ENCODE results near the gene TPH1.

Gene TPH1

GRCh38 chr11:18065572-18065971 is 19.5 kb upstream of the TPH1 start:
- H3K9me3 ChIP-seq (ENCODE audit: control insufficient read depth, insufficient read depth, low read length): no peaks in the 10 kb centered on the region
- no peak overlapping the region for H3K9ac ChIP-seq (ENCODE audit: low read depth, low read length)
- H3K27me3 ChIP-seq (ENCODE audit: control insufficient read depth, insufficient read depth, low read length): no peaks in the 10 kb centered on the region
- H3K36me3 ChIP-seq (ENCODE audit: control insufficient read depth, insufficient read depth, low read length): no peaks in the 10 kb centered on the region
- H3K4me3 ChIP-seq (ENCODE audit: low read depth, low read length): no peak overlapping the region
- no peaks in the 10 kb centered on the region for H3K4me1 ChIP-seq (ENCODE audit: control insufficient read depth, insufficient read depth, low read length)

GRCh38 chr11:18064450-18065054 is 18.5 kb upstream of the TPH1 start:
- Histone ChIP-seq H3K36me3 (ENCODE audit: control insufficient read depth, insufficient read depth, low read length) (no peaks in the 10 kb centered on the region), H3K9me3 (ENCODE audit: control insufficient read depth, insufficient read depth, low read length) (no peaks in the 10 kb centered on the region), H3K4me3 (ENCODE audit: low read depth, low read length) (no peak overlapping the region), H3K4me1 (ENCODE audit: control insufficient read depth, insufficient read depth, low read length) (no peaks in the 10 kb centered on the region), H3K27me3 (ENCODE audit: control insufficient read depth, insufficient read depth, low read length) (no peaks in the 10 kb centered on the region), H3K9ac (ENCODE audit: low read depth, low read length) (no peak overlapping the region)

- Histone ChIP-seq H3K36me3 (ENCODE audit: control insufficient read depth, insufficient read depth, low read length) (no peaks in the 10 kb centered on the region), H3K9me3 (ENCODE audit: control insufficient read depth, insufficient read depth, low read length) (no peaks in the 10 kb centered on the region), H3K4me1 (ENCODE audit: control insufficient read depth, insufficient read depth, low read length) (no peaks in the 10 kb centered on the region), H3K9ac (ENCODE audit: low read depth, low read length) (no peak overlapping the region), H3K27me3 (ENCODE audit: control insufficient read depth, insufficient read depth, low read length) (no peaks in the 10 kb centered on the region), H3K4me3 (ENCODE audit: low read depth, low read length) (no peak overlapping the region)
Measured at GRCh38 chr11:18063862-18064434, 17.9 kb upstream of the TPH1 start.

- H3K4me3 ChIP-seq (ENCODE audit: low read depth, low read length): no peak overlapping the region
- H3K9me3 ChIP-seq (ENCODE audit: control insufficient read depth, insufficient read depth, low read length): no peaks in the 10 kb centered on the region
- H3K27me3 ChIP-seq (ENCODE audit: control insufficient read depth, insufficient read depth, low read length): no peaks in the 10 kb centered on the region
- H3K36me3 ChIP-seq (ENCODE audit: control insufficient read depth, insufficient read depth, low read length): no peaks in the 10 kb centered on the region
- no peaks in the 10 kb centered on the region for H3K4me1 ChIP-seq (ENCODE audit: control insufficient read depth, insufficient read depth, low read length)
- H3K9ac ChIP-seq (ENCODE audit: low read depth, low read length): no peak overlapping the region
Measured at GRCh38 chr11:18063125-18063524, 17.1 kb upstream of the TPH1 start.

GRCh38 chr11:18061351-18061750 is 15.3 kb upstream of the TPH1 start:
- no peak overlapping the region for H3K9ac ChIP-seq (ENCODE audit: low read depth, low read length)
- H3K27me3 ChIP-seq (ENCODE audit: control insufficient read depth, insufficient read depth, low read length): no peaks in the 10 kb centered on the region
- H3K4me1 ChIP-seq (ENCODE audit: control insufficient read depth, insufficient read depth, low read length): no peaks in the 10 kb centered on the region
- no peak overlapping the region for H3K4me3 ChIP-seq (ENCODE audit: low read depth, low read length)
- H3K36me3 ChIP-seq (ENCODE audit: control insufficient read depth, insufficient read depth, low read length): no peaks in the 10 kb centered on the region
- H3K9me3 ChIP-seq (ENCODE audit: control insufficient read depth, insufficient read depth, low read length): no peaks in the 10 kb centered on the region

GRCh38 chr11:18056561-18057181 is 10.6 kb upstream of the TPH1 start:
- H3K9me3 ChIP-seq (ENCODE audit: control insufficient read depth, insufficient read depth, low read length): no peaks in the 10 kb centered on the region
- no peak overlapping the region for H3K9ac ChIP-seq (ENCODE audit: low read depth, low read length)
- no peak overlapping the region for H3K4me3 ChIP-seq (ENCODE audit: low read depth, low read length)
- no peaks in the 10 kb centered on the region for H3K36me3 ChIP-seq (ENCODE audit: control insufficient read depth, insufficient read depth, low read length)
- no peaks in the 10 kb centered on the region for H3K27me3 ChIP-seq (ENCODE audit: control insufficient read depth, insufficient read depth, low read length)
- H3K4me1 ChIP-seq (ENCODE audit: control insufficient read depth, insufficient read depth, low read length): no peaks in the 10 kb centered on the region

- Histone ChIP-seq H3K9me3 (ENCODE audit: control insufficient read depth, insufficient read depth, low read length) (no peaks in the 10 kb centered on the region), H3K36me3 (ENCODE audit: control insufficient read depth, insufficient read depth, low read length) (no peaks in the 10 kb centered on the region), H3K27me3 (ENCODE audit: control insufficient read depth, insufficient read depth, low read length) (no peaks in the 10 kb centered on the region), H3K4me3 (ENCODE audit: low read depth, low read length) (no peak overlapping the region), H3K4me1 (ENCODE audit: control insufficient read depth, insufficient read depth, low read length) (no peaks in the 10 kb centered on the region), H3K9ac (ENCODE audit: low read depth, low read length) (no peak overlapping the region)
Measured at GRCh38 chr11:18054511-18055103, 8.5 kb upstream of the TPH1 start.

GRCh38 chr11:18050848-18051247 is 4.8 kb upstream of the TPH1 start:
- Histone ChIP-seq H3K27me3 (ENCODE audit: control insufficient read depth, insufficient read depth, low read length) (peaks cover 24% of the 10 kb centered on the region), H3K9ac (ENCODE audit: low read depth, low read length) (no peak overlapping the region), H3K36me3 (ENCODE audit: control insufficient read depth, insufficient read depth, low read length) (no peaks in the 10 kb centered on the region), H3K9me3 (ENCODE audit: control insufficient read depth, insufficient read depth, low read length) (no peaks in the 10 kb centered on the region), H3K4me1 (ENCODE audit: control insufficient read depth, insufficient read depth, low read length) (no peaks in the 10 kb centered on the region), H3K4me3 (ENCODE audit: low read depth, low read length) (no peak overlapping the region)

GRCh38 chr11:18036456-18036855 is 9.6 kb downstream of the TPH1 start:
- Histone ChIP-seq H3K36me3 (ENCODE audit: control insufficient read depth, insufficient read depth, low read length) (no peaks in the 10 kb centered on the region), H3K27me3 (ENCODE audit: control insufficient read depth, insufficient read depth, low read length) (no peaks in the 10 kb centered on the region)

GRCh38 chr11:18027475-18027874 is 18.6 kb downstream of the TPH1 start:
- H3K9me3 ChIP-seq (ENCODE audit: control insufficient read depth, insufficient read depth, low read length): no peaks in the 10 kb centered on the region
- no peaks in the 10 kb centered on the region for H3K27me3 ChIP-seq (ENCODE audit: control insufficient read depth, insufficient read depth, low read length)
- H3K36me3 ChIP-seq (ENCODE audit: control insufficient read depth, insufficient read depth, low read length): no peaks in the 10 kb centered on the region
- H3K4me1 ChIP-seq (ENCODE audit: control insufficient read depth, insufficient read depth, low read length): no peaks in the 10 kb centered on the region
- no peak overlapping the region for H3K4me3 ChIP-seq (ENCODE audit: low read depth, low read length)
- no peak overlapping the region for H3K9ac ChIP-seq (ENCODE audit: low read depth, low read length)

More at GRCh38 chr11:18036456-18036855, 9.6 kb downstream of the TPH1 start:
- Histone ChIP-seq H3K9me3 (ENCODE audit: control insufficient read depth, insufficient read depth, low read length) (no peaks in the 10 kb centered on the region), H3K4me3 (ENCODE audit: low read depth, low read length) (no peak overlapping the region), H3K9ac (ENCODE audit: low read depth, low read length) (no peak overlapping the region), H3K4me1 (ENCODE audit: control insufficient read depth, insufficient read depth, low read length) (no peaks in the 10 kb centered on the region)

- no peak overlapping the region for H3K4me3 ChIP-seq (ENCODE audit: low read depth, low read length)
- no peaks in the 10 kb centered on the region for H3K36me3 ChIP-seq (ENCODE audit: control insufficient read depth, insufficient read depth, low read length)
- H3K9ac ChIP-seq (ENCODE audit: low read depth, low read length): no peak overlapping the region
- no peaks in the 10 kb centered on the region for H3K27me3 ChIP-seq (ENCODE audit: control insufficient read depth, insufficient read depth, low read length)
- no peaks in the 10 kb centered on the region for H3K4me1 ChIP-seq (ENCODE audit: control insufficient read depth, insufficient read depth, low read length)
- no peaks in the 10 kb centered on the region for H3K9me3 ChIP-seq (ENCODE audit: control insufficient read depth, insufficient read depth, low read length)
Measured at GRCh38 chr11:18022419-18022818, 23.6 kb downstream of the TPH1 start.

GRCh38 chr11:18019650-18020049 is 26.4 kb downstream of the TPH1 start:
- Histone ChIP-seq H3K4me3 (ENCODE audit: low read depth, low read length) (no peak overlapping the region), H3K27me3 (ENCODE audit: control insufficient read depth, insufficient read depth, low read length) (peaks cover 10% of the 10 kb centered on the region), H3K4me1 (ENCODE audit: control insufficient read depth, insufficient read depth, low read length) (no peaks in the 10 kb centered on the region), H3K9me3 (ENCODE audit: control insufficient read depth, insufficient read depth, low read length) (no peaks in the 10 kb centered on the region), H3K9ac (ENCODE audit: low read depth, low read length) (no peak overlapping the region), H3K36me3 (ENCODE audit: control insufficient read depth, insufficient read depth, low read length) (no peaks in the 10 kb centered on the region)
